Vagina (tissue), 2 donors: Measurements from ENCODE around the gene NUCB1.
"Not testable (repeated sequence)": the region's sequence is repeated elsewhere in the genome, so short reads cannot be mapped to it uniquely, and the experiment has no call there.

Source experiments
- CTCF ChIP-seq, 3 experiments: fragments of 450-650 bp in 2 of 3; fragments of 200-600 bp in 1 of 3; sonication (generic) in 1 of 3; IDR thresholded peaks; one replicate each; pipeline ENCODE4 v1.5.1; 2017 to 2019; ENCODE audit warnings: antibody characterized with exemption in 3 of 3, mild to moderate bottlenecking in 2 of 3, moderate library complexity in 2 of 3
- POLR2A ChIP-seq, 2 donors: fragments of 450-650 bp; IDR thresholded peaks; one replicate each; pipeline ENCODE4 v1.6.1; 2017; ENCODE audit warnings: antibody characterized with exemption in 2 of 2, mild to moderate bottlenecking in 2 of 2, moderate library complexity in 2 of 2
- POLR2AphosphoS5 ChIP-seq, 2 donors: sonication (generic); formaldehyde crosslinking; IDR thresholded peaks; one replicate each; pipeline ENCODE4 v1.9.0; 2017; ENCODE audit warnings: antibody characterized with exemption in 2 of 2, mild to moderate bottlenecking in 2 of 2, low read depth in 1 of 2; ENCODE audit not compliant: insufficient read depth in 1 of 2

- not testable (repeated sequence) for TF ChIP-seq CTCF (IDR thresholded peaks at IDR 0.05); POLR2AphosphoS5 (IDR thresholded peaks at IDR 0.05; ENCODE audit: insufficient read depth in 1 of 2, low read depth in 1 of 2); POLR2A (IDR thresholded peaks at IDR 0.05)
These were observed 20.4 kb upstream of the NUCB1 start for GRCh38 chr19:48879696-48880095.
